Lower leg skin (tissue), 3 donors: ENCODE measurements around the gene AOPEP.

ENCODE experiments used
- CTCF ChIP-seq, 3 donors: fragments of 450-650 bp; IDR thresholded peaks; one replicate each; pipeline ENCODE4 v1.5.1; 2016; ENCODE audit warnings: antibody characterized with exemption in 3 of 3, mild to moderate bottlenecking in 3 of 3, moderate library complexity in 2 of 3
- POLR2A ChIP-seq, 2 donors: fragments of 450-650 bp; IDR thresholded peaks; one replicate each; pipeline ENCODE4 v1.6.1; 2016 to 2017; ENCODE audit warnings: antibody characterized with exemption in 2 of 2, mild to moderate bottlenecking in 1 of 2, moderate library complexity in 1 of 2

- TF ChIP-seq CTCF (IDR thresholded peaks at IDR 0.05) (no peak), POLR2A (IDR thresholded peaks at IDR 0.05) (no peak)
Observed at GRCh38 chr9:95021166-95021886, 294.8 kb downstream of the AOPEP start.
